GM10266 (cell line): ENCODE data around the gene CDC42BPG.

Source experiments
- DNase-seq: peaks from one replicate; pipeline ENCODE4 v3.0.0; 2012; ENCODE audit errors: extremely low spot score
- TF ChIP-seq, protein P1 (sequence below): IDR thresholded peaks from 2 replicates; pipeline ENCODE4 v1.5.1; 2012; ENCODE audit warnings: mild to moderate bottlenecking, low read depth; ENCODE audit not compliant: control insufficient read depth, insufficient read depth; ENCODE audit errors: missing control alignments

CDC42BPG gene

DNA sequence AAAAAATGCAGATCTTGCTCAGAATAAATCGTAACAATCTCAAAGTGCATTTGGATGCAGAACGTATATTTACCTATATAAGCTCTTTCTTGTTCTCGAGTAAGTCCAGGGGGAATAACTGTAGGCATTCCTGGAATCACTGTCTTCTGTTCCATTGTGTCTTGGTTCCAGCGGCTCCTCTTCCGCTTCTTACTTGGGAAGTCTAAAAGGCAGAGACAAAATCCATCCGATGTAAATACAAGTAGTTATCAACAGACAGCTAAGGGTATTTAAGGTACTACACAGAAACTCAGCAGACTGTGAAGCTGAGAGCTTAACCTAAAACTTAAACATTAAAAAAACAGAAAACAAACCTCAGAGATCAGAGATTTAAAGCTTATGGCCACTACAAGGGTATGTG, 68.0 kb downstream of the CDC42BPG start:
- no peak for DNase-seq
- TF ChIP-seq, protein P1, sequence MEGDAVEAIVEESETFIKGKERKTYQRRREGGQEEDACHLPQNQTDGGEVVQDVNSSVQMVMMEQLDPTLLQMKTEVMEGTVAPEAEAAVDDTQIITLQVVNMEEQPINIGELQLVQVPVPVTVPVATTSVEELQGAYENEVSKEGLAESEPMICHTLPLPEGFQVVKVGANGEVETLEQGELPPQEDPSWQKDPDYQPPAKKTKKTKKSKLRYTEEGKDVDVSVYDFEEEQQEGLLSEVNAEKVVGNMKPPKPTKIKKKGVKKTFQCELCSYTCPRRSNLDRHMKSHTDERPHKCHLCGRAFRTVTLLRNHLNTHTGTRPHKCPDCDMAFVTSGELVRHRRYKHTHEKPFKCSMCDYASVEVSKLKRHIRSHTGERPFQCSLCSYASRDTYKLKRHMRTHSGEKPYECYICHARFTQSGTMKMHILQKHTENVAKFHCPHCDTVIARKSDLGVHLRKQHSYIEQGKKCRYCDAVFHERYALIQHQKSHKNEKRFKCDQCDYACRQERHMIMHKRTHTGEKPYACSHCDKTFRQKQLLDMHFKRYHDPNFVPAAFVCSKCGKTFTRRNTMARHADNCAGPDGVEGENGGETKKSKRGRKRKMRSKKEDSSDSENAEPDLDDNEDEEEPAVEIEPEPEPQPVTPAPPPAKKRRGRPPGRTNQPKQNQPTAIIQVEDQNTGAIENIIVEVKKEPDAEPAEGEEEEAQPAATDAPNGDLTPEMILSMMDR = no peak

DNA sequence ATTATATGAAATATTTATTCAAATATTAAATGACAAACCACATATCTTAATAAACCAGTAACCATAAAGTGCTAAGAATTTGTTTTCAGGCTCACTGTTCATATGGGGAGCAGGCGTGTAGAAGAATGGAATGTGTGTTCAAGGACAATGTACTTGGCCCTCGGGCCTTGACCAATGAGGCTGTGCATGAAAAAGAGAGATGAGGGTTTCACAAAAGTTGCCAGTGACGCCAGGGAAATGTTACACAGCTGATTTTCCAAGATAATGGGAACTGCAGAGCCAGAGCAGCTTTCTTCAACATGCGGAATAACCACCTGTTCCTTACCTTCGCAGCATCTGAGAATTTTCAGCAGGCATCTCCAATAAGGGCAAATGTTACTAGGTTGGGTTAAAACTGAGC, 70.3 kb downstream of the CDC42BPG start:
- TF ChIP-seq, protein P1 = no peak

More for the DNA sequence above, 70.3 kb downstream of the CDC42BPG start:
- no peak for DNase-seq
